ENCODE data around the gene CIB1.
A peak's percentile ranks its signal among the peaks of the same experiment; 100 is the strongest.
"Not testable (repeated sequence)": the region's sequence is repeated elsewhere in the genome, so short reads cannot be mapped to it uniquely, and the experiment has no call there.

The CIB1 gene

DNA sequence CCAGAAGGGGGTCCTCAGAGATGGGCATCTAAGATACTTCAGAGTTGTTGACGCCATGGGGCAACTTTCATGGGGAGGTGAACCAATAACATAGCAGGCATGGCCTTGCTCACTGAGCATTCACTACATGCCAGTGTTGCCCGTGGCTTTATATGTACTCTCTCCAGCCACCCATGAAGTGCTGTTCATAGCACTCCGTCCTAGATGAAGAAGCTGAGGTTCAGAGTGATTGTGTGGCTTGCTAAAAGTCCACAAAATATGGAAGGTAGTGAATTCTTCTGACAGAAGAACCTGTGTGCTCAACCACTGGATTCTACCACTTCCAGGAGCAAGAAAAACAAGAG is 42.4 kb downstream of the CIB1 start:
- no peak for DNase-seq

GRCh38 chr15:90190606-90191343 is 43.0 kb downstream of the CIB1 start:
- DNase-seq: no peak

GRCh38 chr15:90189781-90190467 is 43.8 kb downstream of the CIB1 start:
- no peak for DNase-seq

DNA sequence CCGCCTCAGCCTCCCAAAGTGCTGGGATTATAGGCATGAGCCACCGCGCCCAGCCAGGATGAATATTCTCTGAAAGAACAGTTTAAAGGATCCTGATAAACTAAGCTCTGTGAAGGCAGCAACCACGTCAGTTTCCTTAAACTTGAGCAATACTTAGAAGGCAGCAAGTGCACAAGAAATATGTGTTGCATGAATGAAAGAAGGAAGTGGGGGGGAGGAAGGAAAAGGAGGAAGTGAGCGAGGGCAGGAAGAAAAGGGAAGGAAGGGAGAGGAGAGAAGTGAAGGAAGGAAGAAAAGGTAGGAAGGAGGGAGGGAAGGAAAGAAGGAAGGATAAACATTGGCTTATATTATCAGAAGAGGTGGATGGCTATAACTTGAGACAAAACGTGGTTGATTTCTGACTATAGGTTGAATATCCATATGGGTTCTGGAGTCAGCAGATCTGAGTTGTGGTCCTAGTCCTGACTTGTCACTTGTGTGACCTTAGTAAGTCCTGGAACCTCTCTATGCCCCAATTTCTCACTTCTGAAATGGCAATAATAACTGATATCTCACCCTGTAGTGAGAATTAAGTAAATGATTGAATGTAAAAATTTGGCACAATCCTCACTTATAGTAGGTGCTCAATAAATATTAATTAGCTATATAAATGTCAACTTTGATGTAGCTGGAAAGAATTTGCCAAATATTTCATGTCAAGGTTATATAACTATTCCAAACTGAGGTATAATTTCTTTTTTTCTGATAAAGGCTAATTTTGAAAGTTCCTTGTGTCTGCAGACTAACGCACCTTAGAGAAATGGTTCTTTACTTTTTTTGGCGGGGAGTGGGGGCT is 44.6 kb downstream of the CIB1 start:
- no peak for DNase-seq

DNA sequence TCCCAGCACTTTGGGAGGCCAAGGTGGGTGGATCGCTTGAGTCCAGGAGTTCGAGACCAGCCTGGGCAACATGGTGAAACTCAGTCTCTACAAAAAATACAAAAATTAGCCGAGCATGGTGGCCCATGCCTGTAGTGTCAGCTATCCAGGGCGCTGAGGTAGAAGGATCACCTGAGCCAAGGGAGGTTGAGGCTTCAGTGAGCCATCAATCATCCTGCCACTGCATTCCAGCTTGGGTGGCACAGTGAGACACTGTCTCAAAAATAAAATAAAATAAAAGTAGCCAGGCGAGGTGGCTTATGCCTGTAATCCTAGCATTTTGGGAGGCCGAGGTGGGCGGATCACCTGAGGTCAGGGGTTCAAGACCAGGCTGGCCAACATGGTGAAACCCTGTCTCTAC is 45.7 kb downstream of the CIB1 start:
- DNase-seq: not testable (repeated sequence)

GRCh38 chr15:90187257-90187868 is 46.4 kb downstream of the CIB1 start:
- DNase-seq: no peak

- DNase-seq: peak; percentile 84
Observed at GRCh38 chr15:90184786-90185704, 48.7 kb downstream of the CIB1 start.

- peak; percentile 28 for DNase-seq
Observed at GRCh38 chr15:90184119-90184785, 49.5 kb downstream of the CIB1 start.

DNA sequence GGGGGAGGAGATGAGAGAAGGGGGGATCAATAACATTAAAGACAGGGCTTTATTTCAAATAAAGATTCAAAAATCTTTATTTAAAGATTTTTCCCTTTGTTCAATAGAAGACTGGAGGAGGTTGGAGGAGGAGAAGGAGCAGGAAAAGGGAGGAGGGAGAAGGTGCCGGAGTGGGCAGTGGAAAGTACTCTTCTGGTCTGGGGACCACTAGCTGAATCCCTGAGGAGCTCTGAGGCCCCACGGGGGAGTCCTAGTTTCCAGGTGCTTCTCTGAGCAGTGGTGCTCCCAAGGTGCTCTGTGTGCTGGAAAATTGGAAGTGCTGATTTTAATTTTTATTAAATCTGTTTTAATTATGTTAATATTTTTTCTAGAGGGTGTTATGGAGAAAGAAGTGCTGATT is 52.0 kb downstream of the CIB1 start:
- DNase-seq: no peak
